ENCODE measurements around the gene SPTBN1.

The SPTBN1 gene

GRCh38 chr2:54668711-54669110 lies 212.6 kb downstream of the SPTBN1 start:
- H3K4me1 Mint-ChIP-seq = peaks cover 9% of the 10 kb centered on the region
- no peaks in the 10 kb centered on the region for H3K27me3 Mint-ChIP-seq
- no peak overlapping the region for H3K27ac Mint-ChIP-seq (ENCODE audit: low read depth)
- H3K36me3 Mint-ChIP-seq (ENCODE audit: insufficient read depth) = peaks cover 50% of the 10 kb centered on the region
- no peak overlapping the region for H3K4me3 Mint-ChIP-seq
- H3K9me3 Mint-ChIP-seq = no peaks in the 10 kb centered on the region
- DNase-seq (ENCODE audit: low spot score in 2 of 2) = no peak
- ATAC-seq (replicated peaks; ENCODE audit: extremely low read depth, poor library complexity, severe bottlenecking) = no peak

GRCh38 chr2:54669677-54670484 lies 213.8 kb downstream of the SPTBN1 start:
- no peaks in the 10 kb centered on the region for H3K27me3 Mint-ChIP-seq
- no peak overlapping the region for H3K27ac Mint-ChIP-seq (ENCODE audit: low read depth)
- ATAC-seq (replicated peaks; ENCODE audit: extremely low read depth, poor library complexity, severe bottlenecking) (no peak), DNase-seq (ENCODE audit: low spot score in 2 of 2) (no peak)
- H3K4me3 Mint-ChIP-seq = no peak overlapping the region
- peaks cover 43% of the 10 kb centered on the region for H3K36me3 Mint-ChIP-seq (ENCODE audit: insufficient read depth)
- no peaks in the 10 kb centered on the region for H3K9me3 Mint-ChIP-seq
- H3K4me1 Mint-ChIP-seq = peaks cover 8% of the 10 kb centered on the region

GRCh38 chr2:54670485-54671009 lies 214.4 kb downstream of the SPTBN1 start:
- no peaks in the 10 kb centered on the region for H3K9me3 Mint-ChIP-seq
- H3K27me3 Mint-ChIP-seq = no peaks in the 10 kb centered on the region
- no peak overlapping the region for H3K4me3 Mint-ChIP-seq
- peaks cover 36% of the 10 kb centered on the region for H3K36me3 Mint-ChIP-seq (ENCODE audit: insufficient read depth)
- DNase-seq (ENCODE audit: low spot score in 2 of 2) (no peak), ATAC-seq (replicated peaks; ENCODE audit: extremely low read depth, poor library complexity, severe bottlenecking) (no peak)
- H3K27ac Mint-ChIP-seq (ENCODE audit: low read depth) = no peak overlapping the region
- peaks cover 1% of the 10 kb centered on the region for H3K4me1 Mint-ChIP-seq

- Mint-ChIP-seq H3K9me3 (no peaks in the 10 kb centered on the region), H3K27me3 (no peaks in the 10 kb centered on the region), H3K4me3 (no peak overlapping the region), H3K36me3 (ENCODE audit: insufficient read depth) (peaks cover 33% of the 10 kb centered on the region), H3K27ac (ENCODE audit: low read depth) (no peak overlapping the region), H3K4me1 (no peaks in the 10 kb centered on the region)
- ATAC-seq (replicated peaks; ENCODE audit: extremely low read depth, poor library complexity, severe bottlenecking) (no peak), DNase-seq (ENCODE audit: low spot score in 2 of 2) (no peak)
Observed at GRCh38 chr2:54671010-54671409, 214.9 kb downstream of the SPTBN1 start.

GRCh38 chr2:54671875-54672589 lies 215.9 kb downstream of the SPTBN1 start:
- Mint-ChIP-seq H3K27me3 (no peaks in the 10 kb centered on the region), H3K4me1 (no peaks in the 10 kb centered on the region), H3K36me3 (ENCODE audit: insufficient read depth) (peaks cover 28% of the 10 kb centered on the region), H3K27ac (ENCODE audit: low read depth) (no peak overlapping the region), H3K9me3 (no peaks in the 10 kb centered on the region), H3K4me3 (no peak overlapping the region)
- ATAC-seq (replicated peaks; ENCODE audit: extremely low read depth, poor library complexity, severe bottlenecking) (no peak), DNase-seq (ENCODE audit: low spot score in 2 of 2) (no peak)

- ATAC-seq (replicated peaks; ENCODE audit: extremely low read depth, poor library complexity, severe bottlenecking) = no peak
- Mint-ChIP-seq H3K27me3 (no peaks in the 10 kb centered on the region), H3K4me3 (no peak overlapping the region), H3K36me3 (ENCODE audit: insufficient read depth) (peaks cover 22% of the 10 kb centered on the region), H3K27ac (ENCODE audit: low read depth) (no peak overlapping the region), H3K4me1 (no peaks in the 10 kb centered on the region), H3K9me3 (no peaks in the 10 kb centered on the region)
- no peak for DNase-seq (ENCODE audit: low spot score in 2 of 2)
Observed at GRCh38 chr2:54672590-54673456, 216.7 kb downstream of the SPTBN1 start.

GRCh38 chr2:54673501-54673998 lies 217.4 kb downstream of the SPTBN1 start:
- Mint-ChIP-seq H3K27ac (ENCODE audit: low read depth) (no peak overlapping the region), H3K4me1 (no peaks in the 10 kb centered on the region), H3K27me3 (no peaks in the 10 kb centered on the region), H3K4me3 (no peak overlapping the region), H3K9me3 (no peaks in the 10 kb centered on the region), H3K36me3 (ENCODE audit: insufficient read depth) (peaks cover 15% of the 10 kb centered on the region)
- ATAC-seq (replicated peaks; ENCODE audit: extremely low read depth, poor library complexity, severe bottlenecking) = no peak
- DNase-seq (ENCODE audit: low spot score in 2 of 2) = no peak

- Mint-ChIP-seq H3K4me1 (peaks cover 4% of the 10 kb centered on the region), H3K4me3 (no peak overlapping the region), H3K27me3 (no peaks in the 10 kb centered on the region), H3K27ac (ENCODE audit: low read depth) (no peak overlapping the region), H3K36me3 (ENCODE audit: insufficient read depth) (peaks cover 7% of the 10 kb centered on the region), H3K9me3 (no peaks in the 10 kb centered on the region)
- no peak for ATAC-seq (replicated peaks; ENCODE audit: extremely low read depth, poor library complexity, severe bottlenecking)
- DNase-seq (ENCODE audit: low spot score in 2 of 2) = no peak
Observed at GRCh38 chr2:54675281-54675680, 219.2 kb downstream of the SPTBN1 start.

- H3K9me3 Mint-ChIP-seq = no peaks in the 10 kb centered on the region
- peaks cover 3% of the 10 kb centered on the region for H3K36me3 Mint-ChIP-seq (ENCODE audit: insufficient read depth)
- ATAC-seq (replicated peaks; ENCODE audit: extremely low read depth, poor library complexity, severe bottlenecking) = no peak
- H3K27ac Mint-ChIP-seq (ENCODE audit: low read depth) = no peak overlapping the region
- no peak overlapping the region for H3K4me3 Mint-ChIP-seq
- no peak for DNase-seq (ENCODE audit: low spot score in 2 of 2)
- H3K27me3 Mint-ChIP-seq = no peaks in the 10 kb centered on the region
- H3K4me1 Mint-ChIP-seq = peaks cover 8% of the 10 kb centered on the region
Observed at GRCh38 chr2:54675738-54676137, 219.6 kb downstream of the SPTBN1 start.

- Mint-ChIP-seq H3K9me3 (no peaks in the 10 kb centered on the region), H3K4me1 (peaks cover 17% of the 10 kb centered on the region), H3K27ac (ENCODE audit: low read depth) (no peak overlapping the region), H3K27me3 (no peaks in the 10 kb centered on the region), H3K36me3 (ENCODE audit: insufficient read depth) (peaks cover 3% of the 10 kb centered on the region), H3K4me3 (no peak overlapping the region)
- ATAC-seq (replicated peaks; ENCODE audit: extremely low read depth, poor library complexity, severe bottlenecking) = no peak
- DNase-seq (ENCODE audit: low spot score in 2 of 2) = no peak
Observed at GRCh38 chr2:54676656-54677055, 220.5 kb downstream of the SPTBN1 start.

GRCh38 chr2:54677476-54678265 lies 221.5 kb downstream of the SPTBN1 start:
- ATAC-seq (replicated peaks; ENCODE audit: extremely low read depth, poor library complexity, severe bottlenecking) (no peak), DNase-seq (ENCODE audit: low spot score in 2 of 2) (no peak)
- Mint-ChIP-seq H3K36me3 (ENCODE audit: insufficient read depth) (peaks cover 3% of the 10 kb centered on the region), H3K9me3 (no peaks in the 10 kb centered on the region), H3K27ac (ENCODE audit: low read depth) (no peak overlapping the region), H3K4me1 (peaks cover 18% of the 10 kb centered on the region), H3K27me3 (no peaks in the 10 kb centered on the region), H3K4me3 (no peak overlapping the region)

Data from central memory CD8-positive, alpha-beta T cell (primary cell).